Spleen (tissue), 11 donors: ENCODE measurements around the gene RPLP2. TPM values are rescaled to one million over a fixed set of nuclear protein-coding genes. Genes with fewer than 3 reads are reported as not detected.

Source experiments
- DNase-seq: peaks from one replicate; pipeline ENCODE4 v3.0.0-alpha.2; 2020
- H3K27ac ChIP-seq, 8 donors: fragments of 200-600 bp; sonication (generic) in 7 of 8; 1 replicate in 4 of 8; 2 replicates in 4 of 8; pipeline versions ENCODE4 v1.5.0 to v1.8.0; 2016 to 2021; ENCODE audit warnings: inconsistent platforms in 4 of 8, mild to moderate bottlenecking in 4 of 8, moderate library complexity in 1 of 8
- H3K27me3 ChIP-seq, 7 donors: fragments of 200-600 bp; sonication (generic) in 6 of 7; replicated peaks in 1 of 7; 1 replicate in 4 of 7; 2 replicates in 3 of 7; pipeline versions ENCODE4 v1.5.0 to v1.8.0; 2016 to 2021; ENCODE audit warnings: inconsistent platforms in 3 of 7, mild to moderate bottlenecking in 1 of 7
- H3K36me3 ChIP-seq, 6 donors: fragments of 200-600 bp; sonication (generic) in 5 of 6; 1 replicate in 4 of 6; 2 replicates in 2 of 6; pipeline versions ENCODE4 v1.5.0 to v1.8.0; 2016 to 2021; ENCODE audit warnings: inconsistent platforms in 2 of 6
- H3K4me1 ChIP-seq, 6 donors: fragments of 200-600 bp; sonication (generic) in 5 of 6; 1 replicate in 3 of 6; 2 replicates in 3 of 6; pipeline versions ENCODE4 v1.5.0 to v1.8.0; 2016 to 2021; ENCODE audit warnings: inconsistent platforms in 3 of 6
- H3K4me3 ChIP-seq, 8 donors: fragments of 200-600 bp; sonication (generic) in 7 of 8; 1 replicate in 4 of 8; 2 replicates in 4 of 8; pipeline versions ENCODE4 v1.5.0 to v1.8.0; 2016 to 2021; ENCODE audit warnings: inconsistent platforms in 4 of 8, mild to moderate bottlenecking in 4 of 8, moderate library complexity in 2 of 8
- H3K9me3 ChIP-seq, 8 donors: fragments of 200-600 bp; sonication (generic) in 7 of 8; 1 replicate in 4 of 8; 2 replicates in 4 of 8; pipeline versions ENCODE4 v1.5.0 to v1.8.0; 2016 to 2021; ENCODE audit warnings: inconsistent platforms in 4 of 8
- POLR2A ChIP-seq, 3 donors: fragments of 450-650 bp; IDR thresholded peaks; one replicate each; pipeline ENCODE4 v1.5.1; 2017; ENCODE audit warnings: antibody characterized with exemption in 3 of 3, mild to moderate bottlenecking in 1 of 3
- POLR2AphosphoS5 ChIP-seq, 3 donors: sonication (generic); formaldehyde crosslinking; IDR thresholded peaks; one replicate each; pipeline ENCODE4 v1.5.1; 2017; ENCODE audit warnings: antibody characterized with exemption in 3 of 3
- WGBS, 5 donors: extraction: QIAGEN DNeasy Blood & Tissue Kit in 3 of 5; methylation state at CpG; one replicate each; pipeline versions ENCODE4 v1.1.5 to v1.1.7; 2013 to 2018; 5-methylcytosine and 5-hydroxymethylcytosine counted together
- intact Hi-C: fragments of 100-400 bp; cut with DNase I; formaldehyde crosslinking; loops from one replicate; pipeline ENCODE4 v1.15.0; 2023; ENCODE audit warnings: low total_unique reads
- polyA plus RNA-seq, 3 donors: library from polyadenylated mRNA; stranded (reverse); fragments of 200-250 nt; gene quantifications; one replicate each; pipeline ENCODE4 v1.2.1, GENCODE V29; 2013
- total RNA-seq, 7 donors: library from RNA; depleted of rRNA in 3 of 7; stranded (reverse); fragments of >200 nt in 3 of 7; fragmentation: NEBNext Ultra II Directional in 4 of 7; extraction: Animal tissue kit (Norgen Biotek cat#: 25700) in 4 of 7; gene quantifications; one replicate each; pipeline versions ENCODE4 v1.1.0 to v1.2.1, GENCODE V29; 2016 to 2021
- TF ChIP-seq, protein P1 (sequence below), 11 experiments: fragments of 200-600 bp in 7 of 11; fragments of 450-650 bp in 4 of 11; sonication (generic) in 4 of 11; IDR thresholded peaks in 8 of 11; conservative IDR thresholded peaks in 3 of 11; 1 replicate in 7 of 11; 2 replicates in 4 of 11; pipeline versions ENCODE4 v1.4.0 to v1.8.0; 2016 to 2021; ENCODE audit warnings: antibody characterized with exemption in 11 of 11, inconsistent platforms in 4 of 11, mild to moderate bottlenecking in 1 of 11
- donor health status: healthy with polysubstance abuse.
- donor health status: DM: no; HTN: no; CAD: no; lungs with moderate emphysema.
- donor health status: DM: no; HTN: no; CAD: no.
- donor health status: Bipolar disorder and iron deficiency.
- donor health status: healthy.
- donor health status: DM: no; HTN: no; CAD: no.
- donor health status: DM: yes; HTN: yes; CAD: no.

Gene RPLP2
- total and polyA plus RNA-seq, 10 donors = 514 to 3,944 (median 2,380) TPM

DNA sequence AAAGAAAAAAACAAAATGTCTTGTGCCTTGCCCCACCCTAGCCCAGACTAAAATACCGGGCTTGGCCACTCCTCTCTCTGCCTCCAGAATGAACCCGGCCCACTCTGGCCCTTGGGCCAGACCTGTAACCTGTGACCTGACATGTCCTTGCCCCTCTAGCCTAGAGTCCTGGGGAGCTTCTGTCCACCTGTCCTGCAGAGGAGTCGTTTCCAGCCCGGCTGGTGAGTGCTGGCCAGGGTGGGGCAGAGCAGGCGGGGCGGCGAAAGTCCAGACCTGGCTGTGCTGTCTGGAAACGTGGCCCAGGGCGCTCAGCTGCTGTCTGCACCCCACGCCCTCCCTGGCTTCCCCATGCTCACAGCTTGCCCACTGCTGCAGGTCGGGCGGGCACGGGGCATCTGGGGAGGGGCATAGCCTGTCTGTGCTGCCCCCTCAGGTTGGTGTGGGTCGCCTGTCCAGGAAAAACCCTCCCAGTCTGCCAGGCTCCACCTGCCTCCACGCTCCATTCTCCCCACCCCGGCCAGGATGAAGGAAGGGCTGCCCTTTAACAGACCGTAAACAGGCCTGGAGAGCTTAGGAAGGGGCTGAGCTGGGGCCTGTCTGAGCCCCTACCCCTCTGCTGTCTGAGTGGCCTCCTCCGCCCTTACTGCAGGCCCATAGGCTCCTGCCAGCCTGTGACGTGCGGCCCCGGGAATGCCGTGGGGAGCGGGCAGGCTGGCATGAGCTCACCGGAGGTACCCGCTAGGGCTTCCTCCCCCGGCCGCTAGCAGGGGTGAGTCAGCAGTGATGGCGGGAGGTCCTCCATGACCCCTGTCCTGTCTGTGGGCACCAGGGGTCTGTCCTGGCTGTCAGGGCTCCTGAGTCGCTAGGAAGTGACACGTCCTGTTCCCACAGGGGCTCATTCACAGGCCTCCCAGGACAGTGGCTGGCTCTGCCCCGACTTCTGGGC, 24.9 kb downstream of the RPLP2 start:
- H3K27me3 ChIP-seq = peaks cover 0 to 58% (median 14%) of the 10 kb centered on the region in 7 donors
- TF ChIP-seq, protein P1, sequence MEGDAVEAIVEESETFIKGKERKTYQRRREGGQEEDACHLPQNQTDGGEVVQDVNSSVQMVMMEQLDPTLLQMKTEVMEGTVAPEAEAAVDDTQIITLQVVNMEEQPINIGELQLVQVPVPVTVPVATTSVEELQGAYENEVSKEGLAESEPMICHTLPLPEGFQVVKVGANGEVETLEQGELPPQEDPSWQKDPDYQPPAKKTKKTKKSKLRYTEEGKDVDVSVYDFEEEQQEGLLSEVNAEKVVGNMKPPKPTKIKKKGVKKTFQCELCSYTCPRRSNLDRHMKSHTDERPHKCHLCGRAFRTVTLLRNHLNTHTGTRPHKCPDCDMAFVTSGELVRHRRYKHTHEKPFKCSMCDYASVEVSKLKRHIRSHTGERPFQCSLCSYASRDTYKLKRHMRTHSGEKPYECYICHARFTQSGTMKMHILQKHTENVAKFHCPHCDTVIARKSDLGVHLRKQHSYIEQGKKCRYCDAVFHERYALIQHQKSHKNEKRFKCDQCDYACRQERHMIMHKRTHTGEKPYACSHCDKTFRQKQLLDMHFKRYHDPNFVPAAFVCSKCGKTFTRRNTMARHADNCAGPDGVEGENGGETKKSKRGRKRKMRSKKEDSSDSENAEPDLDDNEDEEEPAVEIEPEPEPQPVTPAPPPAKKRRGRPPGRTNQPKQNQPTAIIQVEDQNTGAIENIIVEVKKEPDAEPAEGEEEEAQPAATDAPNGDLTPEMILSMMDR (IDR thresholded peaks at IDR 0.05 in 8 of 11, conservative IDR thresholded peaks at IDR 0.05 in 3 of 11) = no peak
- TF ChIP-seq POLR2AphosphoS5 (IDR thresholded peaks at IDR 0.05) = peak; percentile 56 to 84 (median 74)
- DNase-seq = peak; percentile 78
- no peaks in the 10 kb centered on the region for H3K9me3 ChIP-seq
- intact Hi-C loops = no loop called here
- peaks cover 30 to 96% (median 65%) of the 10 kb centered on the region in 6 donors for H3K4me1 ChIP-seq
- peak overlapping the region in 4 of 8 donors; percentile 10 to 83 (median 63) for H3K4me3 ChIP-seq
- WGBS, 5 donors = 25 to 47% (median 42%) methylated on average over 17 to 31 of the region's 31 CpGs
- peak overlapping the region in 6 of 8 donors; percentile 38 to 87 (median 80) for H3K27ac ChIP-seq
- H3K36me3 ChIP-seq = peaks cover 0 to 39% (median 32%) of the 10 kb centered on the region in 6 donors

DNA sequence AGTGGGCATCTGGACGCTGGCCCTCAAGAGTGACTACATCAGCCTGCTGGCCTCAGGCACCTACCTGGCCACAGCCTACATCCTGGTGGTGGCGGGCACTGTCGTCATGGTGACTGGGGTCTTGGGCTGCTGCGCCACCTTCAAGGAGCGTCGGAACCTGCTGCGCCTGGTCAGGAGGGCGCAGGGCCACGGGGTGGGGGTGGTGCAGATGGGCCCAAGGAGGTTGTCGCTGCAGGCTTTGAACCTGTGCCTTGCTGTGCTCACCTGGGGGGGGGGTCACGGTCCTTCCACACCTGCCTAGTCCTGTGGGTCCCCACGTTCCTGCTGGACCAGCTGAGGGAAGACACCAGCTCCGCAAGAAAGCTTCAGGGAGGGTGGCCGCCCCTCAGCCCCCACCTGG, 26.5 kb downstream of the RPLP2 start:
- Histone ChIP-seq H3K36me3 (peaks cover 0 to 54% (median 38%) of the 10 kb centered on the region in 6 donors), H3K4me3 (no peak overlapping the region), H3K27ac (peak overlapping the region in 1 of 8 donors; percentile 31), H3K9me3 (no peaks in the 10 kb centered on the region), H3K27me3 (peaks cover 0 to 42% (median 0%) of the 10 kb centered on the region in 7 donors), H3K4me1 (peaks cover 27 to 96% (median 63%) of the 10 kb centered on the region in 6 donors)
- WGBS, 5 donors = 91 to 97% (median 94%) methylated on average over 7 to 14 of the region's 14 CpGs
- intact Hi-C loops = no loop called here
- TF ChIP-seq, protein P1 (IDR thresholded peaks at IDR 0.05 in 8 of 11, conservative IDR thresholded peaks at IDR 0.05 in 3 of 11) = no peak
- TF ChIP-seq POLR2AphosphoS5 (IDR thresholded peaks at IDR 0.05) = peak in 2 of 3 donors; percentile 13 to 61
- peak; percentile 76 for DNase-seq

DNA sequence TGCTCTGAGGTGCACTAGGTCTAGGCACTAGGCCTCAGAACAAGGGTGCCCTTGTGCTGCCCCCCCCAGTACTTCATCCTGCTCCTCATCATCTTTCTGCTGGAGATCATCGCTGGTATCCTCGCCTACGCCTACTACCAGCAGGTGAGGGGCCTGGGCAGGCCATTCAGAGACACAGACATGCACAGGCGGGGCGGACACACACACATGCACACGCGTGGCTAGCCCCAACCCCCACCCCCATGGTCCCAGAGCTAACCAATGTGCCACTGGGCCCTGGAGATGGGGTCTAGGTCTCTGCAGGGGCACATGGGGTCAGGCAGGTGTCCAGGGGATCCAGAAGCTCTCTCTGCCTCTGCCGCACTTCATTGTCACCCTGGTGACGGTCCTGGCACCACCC, 26.9 kb downstream of the RPLP2 start:
- H3K4me3 ChIP-seq = no peak overlapping the region
- H3K27me3 ChIP-seq = peaks cover 0 to 38% (median 0%) of the 10 kb centered on the region in 7 donors
- TF ChIP-seq POLR2A (IDR thresholded peaks at IDR 0.05) (no peak), POLR2AphosphoS5 (IDR thresholded peaks at IDR 0.05) (peak in 2 of 3 donors; percentile 1 to 3)
- intact Hi-C loops = no loop called here
- peaks cover 0 to 54% (median 38%) of the 10 kb centered on the region in 6 donors for H3K36me3 ChIP-seq
- WGBS, 5 donors = 81 to 91% (median 88%) methylated on average over 8 to 9 of the region's 9 CpGs
- no peak overlapping the region for H3K27ac ChIP-seq
- H3K9me3 ChIP-seq = no peaks in the 10 kb centered on the region
- H3K4me1 ChIP-seq = peaks cover 30 to 96% (median 64%) of the 10 kb centered on the region in 6 donors
- DNase-seq = no peak

DNA sequence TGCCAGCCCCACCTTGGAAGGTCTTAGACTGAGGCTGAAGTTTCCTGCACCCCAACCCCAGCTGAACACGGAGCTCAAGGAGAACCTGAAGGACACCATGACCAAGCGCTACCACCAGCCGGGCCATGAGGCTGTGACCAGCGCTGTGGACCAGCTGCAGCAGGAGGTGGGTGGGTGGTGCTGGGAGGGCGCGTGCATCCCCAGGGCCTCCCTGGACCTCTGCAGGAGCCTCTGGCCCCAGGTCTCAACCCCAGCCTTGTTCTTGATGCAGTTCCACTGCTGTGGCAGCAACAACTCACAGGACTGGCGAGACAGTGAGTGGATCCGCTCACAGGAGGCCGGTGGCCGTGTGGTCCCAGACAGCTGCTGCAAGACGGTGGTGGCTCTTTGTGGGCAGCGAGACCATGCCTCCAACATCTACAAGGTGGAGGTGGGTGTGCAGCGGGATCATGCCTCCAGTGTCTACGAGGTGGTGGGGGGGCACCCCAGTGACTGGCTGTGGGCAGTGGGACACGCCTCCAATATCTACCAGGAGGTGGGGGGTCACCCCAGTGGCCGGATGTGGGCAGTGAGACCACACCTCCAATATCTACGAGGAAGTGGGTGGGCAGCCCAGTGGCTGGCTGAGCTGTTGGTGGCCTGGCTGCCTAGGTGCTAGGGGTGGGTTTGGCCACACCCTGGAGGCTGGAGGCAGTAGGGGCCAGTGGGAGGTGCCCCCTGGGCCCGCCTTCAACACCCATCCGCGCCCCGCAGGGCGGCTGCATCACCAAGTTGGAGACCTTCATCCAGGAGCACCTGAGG, 27.6 kb downstream of the RPLP2 start:
- Histone ChIP-seq H3K27ac (peak overlapping the region in 1 of 8 donors; percentile 16), H3K27me3 (peaks cover 0 to 31% (median 0%) of the 10 kb centered on the region in 7 donors), H3K36me3 (peaks cover 0 to 54% (median 38%) of the 10 kb centered on the region in 6 donors), H3K4me3 (no peak overlapping the region), H3K4me1 (peaks cover 26 to 94% (median 61%) of the 10 kb centered on the region in 6 donors), H3K9me3 (no peaks in the 10 kb centered on the region)
- intact Hi-C loops = no loop called here
- TF ChIP-seq POLR2AphosphoS5 (IDR thresholded peaks at IDR 0.05) = peak in 2 of 3 donors; percentile 37 to 58
- TF ChIP-seq, protein P1 (IDR thresholded peaks at IDR 0.05 in 8 of 11, conservative IDR thresholded peaks at IDR 0.05 in 3 of 11) = no peak
- no peak for TF ChIP-seq POLR2A (IDR thresholded peaks at IDR 0.05)
- no peak for DNase-seq
- WGBS, 5 donors = 78 to 85% (median 82%) methylated on average over 9 to 22 of the region's 22 CpGs
